Effector CD8-positive, alpha-beta T cell (primary cell): ENCODE measurements around the gene XXYLT1.
"Not testable (repeated sequence)": the region's sequence is repeated elsewhere in the genome, so short reads cannot be mapped to it uniquely, and the experiment has no call there.

Experiments used
- DNase-seq: peaks from one replicate; lab custom pipeline; 2025; lab: John Stamatoyannopoulos, UW

XXYLT1 gene

DNA sequence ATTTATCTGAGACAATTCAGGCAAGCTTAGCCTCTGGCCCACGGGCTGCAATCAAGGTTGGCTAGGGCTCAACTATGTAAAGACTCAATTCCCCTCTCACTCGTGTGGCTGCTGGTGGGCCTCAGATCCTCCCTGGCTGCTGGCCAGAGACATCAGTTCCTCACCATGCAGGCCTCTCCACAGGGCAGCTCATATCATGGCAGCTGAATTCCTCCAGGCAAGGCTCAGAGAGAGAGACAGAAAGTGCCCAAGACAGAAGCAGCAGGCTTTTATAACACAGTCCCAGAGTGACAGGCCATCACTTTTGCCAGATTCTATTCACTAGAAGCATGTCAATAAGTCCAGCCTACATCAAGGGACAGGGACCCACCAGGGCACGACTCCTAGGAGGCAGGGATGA lies 63.2 kb downstream of the XXYLT1 start:
- no peak for DNase-seq

DNA sequence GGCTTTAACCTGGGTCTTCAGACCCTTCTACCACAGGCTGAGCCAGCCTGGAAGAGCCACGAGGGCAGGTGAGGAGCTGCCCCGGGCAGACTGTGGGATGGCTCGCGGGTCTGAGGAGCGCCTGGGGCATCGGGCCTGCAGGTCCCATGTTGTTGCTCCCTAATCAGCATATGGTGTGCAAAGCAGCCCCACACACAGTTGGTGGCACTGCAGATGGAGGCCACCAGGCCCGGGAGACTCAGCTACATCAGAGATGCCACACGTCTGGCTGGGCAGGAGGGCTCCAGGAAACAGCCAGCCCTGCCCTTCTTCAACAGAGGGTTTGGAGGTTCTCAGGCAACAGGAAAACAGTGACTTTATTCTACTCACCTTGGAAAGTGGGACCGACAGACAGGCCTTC lies 63.9 kb downstream of the XXYLT1 start:
- DNase-seq, result no peak

DNA sequence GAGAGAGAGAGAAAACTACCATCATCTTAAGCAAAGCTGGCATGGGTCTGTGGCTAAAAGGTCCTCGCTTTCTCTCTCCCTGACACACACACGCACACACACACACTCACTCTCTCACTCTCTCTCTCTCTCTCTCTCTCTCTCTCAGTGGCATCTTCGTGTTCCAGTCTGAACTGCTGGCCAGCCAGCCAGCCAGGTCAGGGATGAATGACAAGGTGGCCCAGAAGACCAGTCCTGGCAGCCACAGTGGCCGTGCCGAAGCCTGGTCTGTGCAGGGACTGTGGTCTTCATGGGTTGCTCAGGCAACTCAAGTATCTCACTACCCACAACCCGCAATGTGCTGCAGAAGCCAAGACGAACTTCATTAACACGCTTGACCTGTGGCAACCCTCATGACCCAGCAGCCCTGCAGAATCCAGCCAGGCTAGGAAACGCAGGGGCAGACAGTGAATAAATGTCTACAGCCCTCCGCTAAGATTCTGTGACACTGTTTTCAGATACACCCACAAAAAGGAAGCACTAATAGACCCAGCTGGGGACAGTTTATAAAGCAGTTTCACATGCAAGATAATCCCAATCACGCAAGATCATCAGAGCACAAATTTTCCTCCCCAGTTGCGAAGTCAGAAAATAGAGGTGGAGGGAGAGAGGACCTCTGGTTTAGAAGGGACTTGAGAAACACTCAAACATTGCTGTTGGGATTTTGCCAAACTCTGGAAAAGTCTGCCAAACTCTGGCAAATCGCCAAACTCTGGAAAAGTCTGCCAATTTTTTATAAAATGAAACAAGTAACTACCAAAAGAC lies 66.4 kb downstream of the XXYLT1 start:
- no peak for DNase-seq

- DNase-seq, result no peak
Observed at GRCh38 chr3:195203606-195204005, 67.4 kb downstream of the XXYLT1 start.

DNA sequence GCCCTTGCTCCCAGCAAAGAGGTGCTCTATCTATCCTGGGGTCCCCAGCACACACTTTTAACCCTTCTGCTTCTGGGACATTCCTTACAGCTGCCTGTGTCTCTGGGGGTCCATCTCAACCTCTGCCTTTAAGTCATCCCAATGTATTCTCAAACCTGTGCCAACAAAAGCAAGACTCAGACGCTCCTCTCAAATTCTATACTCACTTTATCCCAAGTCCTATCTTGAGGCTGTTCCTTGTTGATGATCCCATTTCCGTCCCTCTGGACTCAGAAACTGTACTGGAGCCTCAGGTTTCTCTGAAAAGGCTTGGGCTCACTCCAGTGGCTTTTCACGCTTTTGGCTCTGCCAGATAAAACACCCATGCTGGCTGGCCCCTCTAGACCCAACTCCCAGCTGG lies 69.7 kb downstream of the XXYLT1 start:
- DNase-seq, result no peak

GRCh38 chr3:195200010-195200822 lies 70.7 kb downstream of the XXYLT1 start:
- no peak for DNase-seq

GRCh38 chr3:195198426-195199346 lies 72.3 kb downstream of the XXYLT1 start:
- DNase-seq, result no peak

DNA sequence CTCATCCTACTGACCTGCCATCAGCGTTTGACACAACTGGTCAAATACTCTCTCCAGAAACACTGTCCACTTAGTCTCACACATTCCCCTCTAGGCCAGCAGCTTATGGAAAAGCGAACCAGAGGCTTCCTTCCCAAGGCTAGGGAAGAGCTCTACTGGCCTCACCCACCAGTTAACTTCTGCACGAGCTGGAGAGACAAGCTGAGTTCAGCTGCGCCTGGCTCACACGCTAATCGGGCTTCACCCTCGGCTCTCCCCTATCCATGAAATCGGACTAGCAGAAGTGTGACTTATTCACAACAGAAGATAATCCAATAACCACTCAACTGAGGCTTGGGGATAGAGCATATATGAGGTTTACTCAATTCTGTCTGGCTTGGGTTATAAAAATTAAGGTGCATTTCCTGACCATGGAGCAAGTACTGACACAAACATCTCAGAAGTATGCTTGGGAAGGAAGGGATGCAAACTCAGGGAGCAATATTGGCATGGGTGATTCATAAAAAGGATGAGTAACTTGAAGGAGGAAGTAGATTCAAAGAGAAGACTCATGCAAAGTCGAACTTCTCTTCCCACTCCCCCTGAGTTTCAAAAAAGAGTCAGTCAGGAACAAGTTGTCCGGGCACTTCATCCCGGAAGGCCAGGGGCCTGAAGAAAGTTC lies 73.1 kb downstream of the XXYLT1 start:
- DNase-seq, result no peak

DNA sequence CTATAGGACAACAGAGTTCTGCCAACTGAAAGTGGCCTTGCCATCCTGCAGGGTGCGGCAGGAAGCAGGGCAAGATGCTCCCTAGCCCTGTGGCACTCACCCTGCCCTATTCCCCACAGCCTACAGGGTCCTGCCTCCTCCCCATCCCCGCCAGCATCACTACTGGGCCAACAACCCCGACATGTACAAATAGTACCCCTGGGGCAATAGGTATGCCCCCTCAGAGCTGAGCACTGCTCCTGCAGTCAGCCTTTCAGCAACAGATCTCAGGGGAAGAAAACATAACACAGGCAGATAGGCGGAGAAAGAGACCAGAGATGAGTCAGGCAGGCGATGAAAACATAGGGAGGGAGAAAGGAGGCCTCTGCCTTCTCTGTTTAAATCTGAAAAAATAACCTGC lies 74.7 kb downstream of the XXYLT1 start:
- DNase-seq, result no peak

- no peak for DNase-seq
Observed at GRCh38 chr3:195195321-195196209, 75.4 kb downstream of the XXYLT1 start.

GRCh38 chr3:195194559-195195206 lies 76.3 kb downstream of the XXYLT1 start:
- no peak for DNase-seq

GRCh38 chr3:195191580-195191979 lies 79.4 kb downstream of the XXYLT1 start:
- DNase-seq, result no peak

DNA sequence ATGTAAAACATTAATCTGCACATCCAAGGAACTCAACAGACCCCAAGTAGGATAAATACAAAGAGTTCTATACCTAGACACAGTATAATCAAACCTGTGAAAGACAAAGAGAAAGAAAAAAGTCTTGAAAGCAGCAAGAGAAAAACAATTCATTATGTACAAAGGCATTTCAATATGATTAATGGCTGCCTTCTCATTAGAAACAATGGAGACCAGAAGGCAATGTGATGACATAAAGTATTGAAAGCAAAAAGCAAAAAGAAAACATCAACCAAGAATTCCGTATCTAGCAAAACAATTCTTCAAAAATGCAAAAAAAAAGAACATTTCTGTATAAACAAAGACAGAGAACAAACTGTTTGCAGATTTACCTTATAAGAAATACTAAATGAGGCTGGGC lies 81.1 kb downstream of the XXYLT1 start:
- no peak for DNase-seq

DNA sequence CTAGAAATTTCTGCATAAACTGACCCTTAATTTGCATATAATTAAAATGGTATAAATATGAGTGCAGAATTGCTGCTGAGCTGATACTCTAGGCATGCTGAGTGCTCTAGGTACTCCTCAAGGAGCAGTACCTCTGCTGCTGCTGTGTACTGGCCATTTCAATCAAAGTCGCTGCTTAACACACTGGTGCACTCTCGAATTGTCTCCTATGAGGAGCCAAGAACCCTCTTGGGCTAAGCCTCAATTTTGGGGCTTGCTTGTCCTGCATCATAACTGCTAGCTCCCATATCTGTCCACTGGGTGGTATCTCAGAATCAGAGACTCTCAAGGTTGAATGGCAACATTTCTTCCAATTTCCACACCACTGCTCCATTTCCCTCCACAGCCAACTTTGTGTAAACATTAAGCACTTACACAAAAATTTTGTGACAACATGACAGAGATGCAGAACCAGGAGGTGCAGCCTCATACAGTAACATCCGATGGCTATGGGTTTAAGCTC lies 82.5 kb downstream of the XXYLT1 start:
- no peak for DNase-seq

DNA sequence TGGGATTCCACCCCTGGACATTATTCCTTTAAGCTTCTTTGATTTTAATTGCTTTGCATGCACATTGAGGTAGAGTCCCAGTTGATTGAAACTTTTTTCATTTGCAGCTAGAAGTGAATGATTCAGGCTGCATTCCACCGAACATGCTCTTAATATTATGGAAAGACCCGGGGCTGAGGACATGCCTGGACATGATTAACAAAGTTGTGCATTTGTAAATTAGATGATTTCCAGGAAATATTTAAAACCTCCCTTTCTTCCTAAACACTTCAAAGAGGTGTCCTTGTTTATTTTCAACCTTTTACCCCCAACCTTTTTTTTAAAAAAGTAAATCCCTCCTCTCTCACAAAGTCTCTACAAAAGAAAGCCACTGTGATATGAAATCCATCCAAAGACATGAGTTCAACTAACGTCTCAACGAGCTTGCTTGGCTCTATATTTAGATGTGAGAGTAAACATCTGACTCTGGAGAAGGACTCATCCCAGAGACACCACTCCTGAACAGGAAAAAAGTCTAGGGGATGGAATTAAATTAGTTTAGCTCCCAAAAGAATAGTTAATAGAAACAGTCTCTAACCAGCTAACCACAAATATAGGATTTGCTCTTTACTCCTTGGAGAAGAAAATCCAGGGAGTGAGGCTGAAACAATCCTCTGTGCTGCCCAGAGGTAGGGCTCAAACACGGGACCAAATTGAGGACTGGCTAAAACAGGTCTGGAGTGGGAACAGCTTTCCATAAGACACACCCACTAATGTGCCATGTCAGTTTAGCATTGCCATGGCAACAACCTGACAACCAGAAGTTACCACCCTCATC lies 83.1 kb downstream of the XXYLT1 start:
- DNase-seq, result no peak

DNA sequence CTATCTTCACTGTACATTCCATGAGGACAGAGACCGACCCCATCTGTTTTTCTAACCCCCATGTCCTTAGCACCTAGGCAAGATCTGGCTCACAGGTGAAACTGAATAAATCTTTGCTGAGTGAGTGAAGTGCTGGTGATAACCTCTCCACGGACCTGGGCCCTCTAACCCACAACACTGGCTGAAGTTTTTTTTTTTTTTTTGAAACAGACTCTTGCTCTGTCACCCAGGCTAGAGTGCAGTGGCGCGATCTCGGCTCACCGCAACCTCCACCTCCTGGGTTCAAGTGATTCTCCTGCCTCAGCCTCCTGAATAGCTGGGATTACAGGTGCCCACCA lies 84.3 kb downstream of the XXYLT1 start:
- not testable (repeated sequence) for DNase-seq

DNA sequence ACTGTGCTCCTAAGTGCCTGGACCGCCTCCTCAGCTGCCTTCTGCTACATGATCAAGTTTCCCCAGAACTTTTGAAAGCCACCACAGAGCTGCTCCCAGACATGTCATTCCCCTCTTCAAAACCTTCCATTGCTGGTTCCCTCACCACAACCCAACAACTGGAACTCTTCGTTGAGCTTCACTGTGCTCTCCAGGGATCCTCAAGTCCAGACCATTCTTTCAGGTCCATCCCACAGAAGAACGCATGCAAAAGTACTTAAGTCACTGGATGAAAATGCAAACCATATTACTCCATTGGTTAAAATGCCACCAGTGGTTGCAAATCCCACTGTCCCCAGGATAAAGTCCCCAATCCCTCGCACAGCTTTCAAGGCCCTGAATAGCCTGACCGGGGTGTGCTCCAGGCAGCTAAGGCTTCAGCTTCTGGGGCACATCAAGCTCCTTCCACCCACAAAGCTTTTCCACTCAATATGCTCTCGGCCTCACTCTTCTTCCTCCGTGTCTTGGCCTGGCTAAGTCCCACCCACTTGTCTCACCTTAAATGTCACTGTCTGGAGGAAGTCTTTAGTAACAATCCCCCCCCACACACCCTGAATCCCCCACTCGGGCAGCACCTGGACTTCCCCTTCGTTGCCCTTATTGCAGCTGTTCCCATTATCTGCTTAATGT lies 84.8 kb downstream of the XXYLT1 start:
- no peak for DNase-seq

GRCh38 chr3:195185583-195185982 lies 85.4 kb downstream of the XXYLT1 start:
- DNase-seq, result no peak
